GM10266 (cell line): ENCODE results near the gene COMMD2.

Experiments
- DNase-seq: peaks from one replicate; pipeline ENCODE4 v3.0.0; 2012; ENCODE audit errors: extremely low spot score
- CTCF ChIP-seq: IDR thresholded peaks from 2 replicates; pipeline ENCODE4 v1.5.1; 2012; ENCODE audit warnings: mild to moderate bottlenecking, low read depth; ENCODE audit not compliant: control insufficient read depth, insufficient read depth; ENCODE audit errors: missing control alignments

The COMMD2 gene

GRCh38 chr3:149738876-149739275 lies 13.4 kb downstream of the COMMD2 start:
- DNase-seq, result no peak
- no peak for TF ChIP-seq CTCF

- no peak for DNase-seq
Measured at GRCh38 chr3:149736953-149737205, 15.4 kb downstream of the COMMD2 start.

GRCh38 chr3:149736175-149736952 lies 15.9 kb downstream of the COMMD2 start:
- no peak for TF ChIP-seq CTCF
- no peak for DNase-seq

More at GRCh38 chr3:149736953-149737205, 15.4 kb downstream of the COMMD2 start:
- no peak for TF ChIP-seq CTCF

GRCh38 chr3:149732234-149732633 lies 20.1 kb downstream of the COMMD2 start:
- TF ChIP-seq CTCF, result no peak
- no peak for DNase-seq

GRCh38 chr3:149727656-149728055 lies 24.6 kb downstream of the COMMD2 start:
- TF ChIP-seq CTCF, result no peak
- DNase-seq, result no peak

- DNase-seq, result peak; percentile 12
- TF ChIP-seq CTCF, result no peak
Measured at GRCh38 chr3:149726716-149727407, 25.4 kb downstream of the COMMD2 start.

- no peak for TF ChIP-seq CTCF
- DNase-seq, result no peak
Measured at GRCh38 chr3:149723781-149724180, 28.5 kb downstream of the COMMD2 start.
